ENCODE measurements around the gene ZNF579. TPM values are rescaled to one million over a fixed set of nuclear protein-coding genes. Genes with fewer than 3 reads are reported as not detected.

ZNF579 gene
- total RNA-seq, 2 experiments from 2014 or later = 6.1 to 11.1 TPM

DNA sequence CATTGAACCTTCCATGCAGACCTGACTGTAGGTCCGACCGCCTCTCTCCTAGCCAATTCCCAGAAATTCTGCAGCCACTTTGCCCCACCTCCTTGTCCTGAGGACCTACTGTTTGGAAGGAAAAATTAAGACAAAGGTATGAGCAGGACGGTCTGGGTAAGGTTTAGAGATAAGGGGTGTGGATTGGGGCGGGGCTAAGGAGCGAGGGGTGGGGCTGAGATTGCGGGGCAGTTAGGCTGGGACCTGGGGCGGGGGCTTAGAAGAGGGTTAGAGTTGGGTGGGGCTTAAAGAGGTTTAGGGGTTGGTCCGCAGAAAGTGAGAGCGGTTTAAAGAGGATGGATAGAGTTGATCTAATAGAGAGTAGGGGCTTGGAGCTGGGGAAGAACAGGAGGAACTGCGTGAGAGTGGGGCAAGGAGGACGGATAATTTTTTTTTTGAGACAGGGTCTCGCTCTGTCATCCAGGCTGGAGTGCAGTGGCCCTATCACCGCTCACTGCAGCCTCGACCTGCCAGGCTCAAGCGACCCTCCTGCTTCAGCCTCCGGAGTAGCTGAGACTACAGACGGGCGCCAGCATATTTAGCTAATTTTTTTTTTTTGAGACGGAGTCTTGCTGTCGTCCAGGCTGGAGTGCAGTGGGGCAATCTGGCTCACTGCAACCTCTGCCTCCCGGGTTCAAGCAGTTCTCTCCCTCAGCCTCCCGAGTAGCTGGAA is 23.1 kb upstream of the ZNF579 start:
- Histone ChIP-seq H3K4me1 (ENCODE audit: insufficient read depth, low read length, poor library complexity, severe bottlenecking) (peaks cover 38% of the 10 kb centered on the region), H3K9me3 (ENCODE audit: low read length) (no peaks in the 10 kb centered on the region), H3K79me2 (ENCODE audit: insufficient read depth, low read depth, low read length) (peaks cover 19% of the 10 kb centered on the region), H3K9me2 (ENCODE audit: insufficient read depth, low read length) (no peaks in the 10 kb centered on the region), H4K20me1 (ENCODE audit: insufficient read depth, low read length) (no peaks in the 10 kb centered on the region), H3K27ac (ENCODE audit: low read depth, low read length, poor library complexity, severe bottlenecking) (peak overlapping the region; percentile 97), H2AFZ (ENCODE audit: low read length) (no peak overlapping the region), H3K4me2 (ENCODE audit: low read length) (peak overlapping the region; percentile 99), H3K36me3 (ENCODE audit: insufficient read depth, low read length) (peaks cover 13% of the 10 kb centered on the region; the same call in 1 of the 2 replicates), H3K4me3 (ENCODE audit: low read depth, low read length, poor library complexity, severe bottlenecking) (peak overlapping the region; percentile 95)
- POLR2A ChIA-PET = interaction anchor here (0.6 to 0.7 kb wide), 3 partner anchors 142 to 589 kb away, joined by 3 read pairs; no protein-coding TSS in a partner anchor
- intact Hi-C loops (cut with micrococcal nuclease; ENCODE audit: unreplicated experiment) = no loop called here
- CTCF ChIA-PET (ENCODE audit: unreplicated experiment) = no interaction called here
- no peak for DNase-seq (ENCODE audit: low spot score)
- TF ChIP-seq, protein P1, sequence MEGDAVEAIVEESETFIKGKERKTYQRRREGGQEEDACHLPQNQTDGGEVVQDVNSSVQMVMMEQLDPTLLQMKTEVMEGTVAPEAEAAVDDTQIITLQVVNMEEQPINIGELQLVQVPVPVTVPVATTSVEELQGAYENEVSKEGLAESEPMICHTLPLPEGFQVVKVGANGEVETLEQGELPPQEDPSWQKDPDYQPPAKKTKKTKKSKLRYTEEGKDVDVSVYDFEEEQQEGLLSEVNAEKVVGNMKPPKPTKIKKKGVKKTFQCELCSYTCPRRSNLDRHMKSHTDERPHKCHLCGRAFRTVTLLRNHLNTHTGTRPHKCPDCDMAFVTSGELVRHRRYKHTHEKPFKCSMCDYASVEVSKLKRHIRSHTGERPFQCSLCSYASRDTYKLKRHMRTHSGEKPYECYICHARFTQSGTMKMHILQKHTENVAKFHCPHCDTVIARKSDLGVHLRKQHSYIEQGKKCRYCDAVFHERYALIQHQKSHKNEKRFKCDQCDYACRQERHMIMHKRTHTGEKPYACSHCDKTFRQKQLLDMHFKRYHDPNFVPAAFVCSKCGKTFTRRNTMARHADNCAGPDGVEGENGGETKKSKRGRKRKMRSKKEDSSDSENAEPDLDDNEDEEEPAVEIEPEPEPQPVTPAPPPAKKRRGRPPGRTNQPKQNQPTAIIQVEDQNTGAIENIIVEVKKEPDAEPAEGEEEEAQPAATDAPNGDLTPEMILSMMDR (conservative IDR thresholded peaks at IDR 0.05; ENCODE audit: low read length) = no peak
- TF ChIP-seq EZH2phosphoT487 (IDR thresholded peaks at IDR 0.05; ENCODE audit: borderline replicate concordance, low read depth, low read length) = no peak
- no TSS peak for BruUV-seq (replicated peaks)

DNA sequence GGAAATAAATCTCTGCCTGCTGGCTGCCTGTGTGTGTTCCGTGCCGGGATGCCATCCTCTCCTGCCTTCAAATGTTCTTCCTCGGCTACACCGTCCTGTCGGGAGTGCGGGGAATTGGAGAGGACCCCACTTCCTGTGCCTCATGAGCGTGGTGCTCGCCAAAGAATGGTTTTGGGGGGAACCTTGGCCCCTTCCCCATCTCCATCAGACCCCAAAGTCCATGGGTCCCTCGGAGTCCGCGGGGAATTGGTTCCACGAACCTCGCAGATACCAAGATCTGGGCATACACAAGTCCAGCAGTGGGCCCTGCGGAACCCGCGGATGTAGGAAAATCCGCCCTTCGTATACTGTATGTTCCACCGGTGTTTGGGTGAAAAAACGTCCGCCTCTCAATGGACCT is 22.5 kb upstream of the ZNF579 start:
- Histone ChIP-seq H3K79me2 (ENCODE audit: insufficient read depth, low read depth, low read length) (peaks cover 16% of the 10 kb centered on the region), H2AFZ (ENCODE audit: low read length) (no peak overlapping the region), H3K4me2 (ENCODE audit: low read length) (no peak overlapping the region), H3K36me3 (ENCODE audit: insufficient read depth, low read length) (peaks cover 11% of the 10 kb centered on the region; the same call in 1 of the 2 replicates), H3K27ac (ENCODE audit: low read depth, low read length, poor library complexity, severe bottlenecking) (no peak overlapping the region), H3K9me2 (ENCODE audit: insufficient read depth, low read length) (no peaks in the 10 kb centered on the region), H3K4me3 (ENCODE audit: low read depth, low read length, poor library complexity, severe bottlenecking) (no peak overlapping the region), H4K20me1 (ENCODE audit: insufficient read depth, low read length) (no peaks in the 10 kb centered on the region), H3K9me3 (ENCODE audit: low read length) (no peaks in the 10 kb centered on the region), H3K4me1 (ENCODE audit: insufficient read depth, low read length, poor library complexity, severe bottlenecking) (peaks cover 44% of the 10 kb centered on the region)
- CTCF ChIA-PET (ENCODE audit: unreplicated experiment) = no interaction called here
- POLR2A ChIA-PET = no interaction called here
- no peak for DNase-seq (ENCODE audit: low spot score)
- intact Hi-C loops (cut with micrococcal nuclease; ENCODE audit: unreplicated experiment) = no loop called here
- TF ChIP-seq, protein P1 (conservative IDR thresholded peaks at IDR 0.05; ENCODE audit: low read length) = no peak
- no peak for TF ChIP-seq EZH2phosphoT487 (IDR thresholded peaks at IDR 0.05; ENCODE audit: borderline replicate concordance, low read depth, low read length)
- BruUV-seq (replicated peaks) = no TSS peak

All from OCI-LY7 (cell line).